ENCODE measurements around the gene KEAP1. TPM values are rescaled to one million over a fixed set of nuclear protein-coding genes. Genes with fewer than 3 reads are reported as not detected.
A peak's percentile ranks its signal among the peaks of the same experiment; 100 is the strongest.
"Not testable (repeated sequence)": the region's sequence is repeated elsewhere in the genome, so short reads cannot be mapped to it uniquely, and the experiment has no call there.

KEAP1 gene
- 141 and 143 TPM in 2 replicates for total RNA-seq (2014; rRNA removed; shearing (Covaris generic))

GRCh38 chr19:10503002-10503789 lies at the start of gene KEAP1:
Gene KEAP1, minus strand, starts transcription at chr19:10503356. Its CDS starts 3,323 bp downstream, at chr19:10500033.
- in situ Hi-C loops (cut with HindIII; ENCODE audit: low sequenced_read_pairs), result no loop called here

GRCh38 chr19:10552510-10553053 lies 49.4 kb upstream of the KEAP1 start:
- in situ Hi-C loops (cut with HindIII; ENCODE audit: low sequenced_read_pairs), result no loop called here
- no peak for DNase-seq (ENCODE audit: low spot score)

More at GRCh38 chr19:10503002-10503789, at the start of gene KEAP1:
- DNase-seq (ENCODE audit: low spot score), result peak; percentile 42

- in situ Hi-C loops (cut with HindIII; ENCODE audit: low sequenced_read_pairs), result no loop called here
- no peak for DNase-seq (ENCODE audit: low spot score)
Observed at GRCh38 chr19:10551698-10552301, 48.6 kb upstream of the KEAP1 start.

- in situ Hi-C loops (cut with HindIII; ENCODE audit: low sequenced_read_pairs); DNase-seq (ENCODE audit: low spot score): not testable (repeated sequence)
Observed at GRCh38 chr19:10551006-10551405, 47.9 kb upstream of the KEAP1 start.

- no peak for DNase-seq (ENCODE audit: low spot score)
- in situ Hi-C loops (cut with HindIII; ENCODE audit: low sequenced_read_pairs), result no loop called here
Observed at GRCh38 chr19:10550336-10550735, 47.2 kb upstream of the KEAP1 start.

GRCh38 chr19:10549733-10550132 lies 46.6 kb upstream of the KEAP1 start:
- DNase-seq (ENCODE audit: low spot score), result no peak
- in situ Hi-C loops (cut with HindIII; ENCODE audit: low sequenced_read_pairs), result no loop called here

GRCh38 chr19:10548746-10549276 lies 45.7 kb upstream of the KEAP1 start:
- in situ Hi-C loops (cut with HindIII; ENCODE audit: low sequenced_read_pairs), result no loop called here
- no peak for DNase-seq (ENCODE audit: low spot score)

- DNase-seq (ENCODE audit: low spot score), result no peak
- in situ Hi-C loops (cut with HindIII; ENCODE audit: low sequenced_read_pairs), result no loop called here
Observed at GRCh38 chr19:10546817-10547216, 43.7 kb upstream of the KEAP1 start.

- in situ Hi-C loops (cut with HindIII; ENCODE audit: low sequenced_read_pairs), result no loop called here
- DNase-seq (ENCODE audit: low spot score), result no peak
Observed at GRCh38 chr19:10544753-10545251, 41.6 kb upstream of the KEAP1 start.

GRCh38 chr19:10544242-10544752 lies 41.1 kb upstream of the KEAP1 start:
- in situ Hi-C loops (cut with HindIII; ENCODE audit: low sequenced_read_pairs), result no loop called here
- DNase-seq (ENCODE audit: low spot score), result no peak

GRCh38 chr19:10543420-10544241 lies 40.5 kb upstream of the KEAP1 start, which contains the start of gene ATG4D:
Gene ATG4D, plus strand, starts transcription at chr19:10543904. Its CDS starts 187 bp downstream, at chr19:10544091.
- peak; percentile 76 for DNase-seq (ENCODE audit: low spot score)
- in situ Hi-C loops (cut with HindIII; ENCODE audit: low sequenced_read_pairs), result no loop called here

- DNase-seq (ENCODE audit: low spot score), result no peak
- in situ Hi-C loops (cut with HindIII; ENCODE audit: low sequenced_read_pairs), result no loop called here
Observed at GRCh38 chr19:10543059-10543419, 39.9 kb upstream of the KEAP1 start.

- in situ Hi-C loops (cut with HindIII; ENCODE audit: low sequenced_read_pairs); DNase-seq (ENCODE audit: low spot score): not testable (repeated sequence)
Observed at GRCh38 chr19:10539016-10539415, 35.9 kb upstream of the KEAP1 start.

GRCh38 chr19:10538204-10538983 lies 35.2 kb upstream of the KEAP1 start:
- DNase-seq (ENCODE audit: low spot score), result no peak
- in situ Hi-C loops (cut with HindIII; ENCODE audit: low sequenced_read_pairs), result no loop called here

- in situ Hi-C loops (cut with HindIII; ENCODE audit: low sequenced_read_pairs), result no loop called here
- DNase-seq (ENCODE audit: low spot score), result no peak
Observed at GRCh38 chr19:10537668-10538067, 34.5 kb upstream of the KEAP1 start.

- DNase-seq (ENCODE audit: low spot score), result no peak
- in situ Hi-C loops (cut with HindIII; ENCODE audit: low sequenced_read_pairs), result no loop called here
Observed at GRCh38 chr19:10535613-10536012, 32.5 kb upstream of the KEAP1 start.

- in situ Hi-C loops (cut with HindIII; ENCODE audit: low sequenced_read_pairs), result no loop called here
- no peak for DNase-seq (ENCODE audit: low spot score)
Observed at GRCh38 chr19:10533646-10534386, 30.7 kb upstream of the KEAP1 start.

GRCh38 chr19:10532457-10532856 lies 29.3 kb upstream of the KEAP1 start:
- in situ Hi-C loops (cut with HindIII; ENCODE audit: low sequenced_read_pairs), result no loop called here
- DNase-seq (ENCODE audit: low spot score), result no peak
